Measurements from ENCODE around the gene TMEM97. TPM values are rescaled to one million over a fixed set of nuclear protein-coding genes. Genes with fewer than 3 reads are reported as not detected.

The TMEM97 gene
- total RNA-seq, 4 donors from 2014 or later = 4.5 to 9.2 (median 7.2) TPM

DNA sequence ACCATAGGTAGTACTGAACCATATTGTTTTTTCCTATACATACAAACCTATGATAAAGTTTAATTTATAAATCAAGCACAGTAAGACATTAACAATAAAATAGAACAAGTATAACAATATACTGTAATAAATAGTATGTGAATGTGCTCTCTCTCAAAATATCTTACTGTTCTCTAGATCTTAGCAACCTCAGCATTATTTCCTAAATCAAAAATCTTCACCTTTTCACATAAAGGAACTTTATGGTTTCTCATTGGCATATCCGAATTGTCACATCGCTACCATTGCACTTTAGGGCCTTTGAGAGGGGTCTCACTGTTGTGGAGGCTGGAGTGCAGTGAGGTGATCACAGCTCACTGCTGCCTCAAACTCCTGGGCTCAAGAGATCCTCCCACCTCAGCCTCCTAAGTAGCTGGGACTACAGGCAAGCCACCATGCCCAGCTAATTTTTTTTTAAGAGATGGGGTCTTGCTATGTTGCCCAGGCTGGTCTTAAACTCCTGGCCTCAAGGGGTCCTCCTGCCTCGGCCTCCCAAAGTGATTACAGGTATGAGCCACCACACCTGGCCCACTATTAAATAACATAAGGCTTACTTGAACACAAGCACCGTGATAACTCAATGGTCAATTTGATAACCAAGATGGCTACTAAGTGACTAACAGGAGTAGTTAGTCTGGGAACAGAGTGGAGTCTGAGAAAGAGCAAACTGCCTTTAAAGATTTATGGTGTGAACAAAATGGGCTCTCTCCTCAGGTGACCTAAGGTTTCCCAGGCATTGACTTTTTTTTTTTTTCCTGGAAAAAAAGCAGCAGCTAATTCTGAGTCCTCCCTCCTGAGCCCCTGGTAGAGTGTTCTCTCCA, 2.9 kb upstream of the TMEM97 start:
- 73 to 100% methylated on average over 3 of the region's 4 CpGs for whole genome bisulfite sequencing, 2 donors (ENCODE audit: low coverage in 1 of 2)
- no peak for ATAC-seq
- TF ChIP-seq POLR2AphosphoS5 (IDR thresholded peaks at IDR 0.05) = no peak

GRCh38 chr17:28317099-28317965, 1.7 kb upstream of the TMEM97 start:
- H3K4me3 ChIP-seq = no peak overlapping the region
- no peak for ATAC-seq
- WGBS, 2 donors (ENCODE audit: low coverage in 1 of 2) = 80 to 82% methylated on average over 5 to 16 of the region's 21 CpGs
- no peaks in the 10 kb centered on the region for H3K27me3 ChIP-seq
- H3K36me3 ChIP-seq = no peaks in the 10 kb centered on the region
- H3K27ac ChIP-seq = no peak overlapping the region
- TF ChIP-seq EP300 (IDR thresholded peaks at IDR 0.05) = no peak
- no peak for TF ChIP-seq POLR2A (IDR thresholded peaks at IDR 0.05)
- TF ChIP-seq POLR2AphosphoS5 (IDR thresholded peaks at IDR 0.05) = no peak
- no peak for TF ChIP-seq CTCF (IDR thresholded peaks at IDR 0.05)
- H3K4me1 ChIP-seq = peaks cover 0 to 24% (median 8%) of the 10 kb centered on the region in 3 donors
- H3K9me3 ChIP-seq = no peaks in the 10 kb centered on the region

More for the DNA sequence above, 2.9 kb upstream of the TMEM97 start:
- Histone ChIP-seq H3K27ac (no peak overlapping the region), H3K4me3 (no peak overlapping the region), H3K36me3 (no peaks in the 10 kb centered on the region), H3K27me3 (no peaks in the 10 kb centered on the region), H3K9me3 (no peaks in the 10 kb centered on the region), H3K4me1 (peaks cover 0 to 24% (median 8%) of the 10 kb centered on the region in 3 donors)

DNA sequence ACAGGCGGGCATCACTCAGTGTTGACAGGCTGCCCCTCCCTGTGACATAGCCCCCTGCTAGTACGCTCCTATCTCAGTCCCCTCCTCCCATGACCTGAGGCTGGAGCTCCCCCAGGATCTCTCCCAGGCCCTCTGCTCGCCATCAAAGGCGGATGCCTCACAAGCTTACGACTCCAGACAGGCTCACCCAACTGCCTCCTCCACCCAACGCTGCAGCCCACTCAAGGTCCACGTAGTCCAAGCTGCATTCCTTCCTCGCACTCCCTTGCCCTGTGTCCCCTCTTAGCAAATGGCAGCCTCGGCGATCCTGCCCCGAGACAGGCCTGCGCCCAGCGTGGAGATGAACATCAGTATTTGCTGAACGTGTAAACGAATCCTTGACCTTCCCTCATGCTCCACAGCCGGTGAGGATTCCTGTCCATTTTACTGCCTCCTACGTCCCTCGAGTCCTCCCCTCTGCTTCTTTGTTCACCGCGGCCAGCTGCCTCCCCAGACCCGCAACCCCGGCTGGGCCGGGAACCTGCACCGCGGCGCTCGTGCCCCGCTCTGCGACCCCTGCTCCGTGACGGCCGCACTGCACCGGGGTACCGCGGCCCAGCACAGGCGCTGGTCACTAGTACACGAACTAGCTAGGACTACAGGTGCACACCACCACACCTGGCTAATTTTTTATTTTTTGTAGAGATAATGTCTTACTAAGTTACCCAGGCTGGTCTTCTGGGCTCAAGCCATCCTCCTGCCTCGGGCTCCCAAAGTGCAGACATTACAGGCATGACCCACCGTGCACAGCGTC, 838 bp upstream of the TMEM97 start:
- H3K36me3 ChIP-seq = no peaks in the 10 kb centered on the region
- H3K27me3 ChIP-seq = no peaks in the 10 kb centered on the region
- 7 to 32% methylated on average over 11 to 14 of the region's 40 CpGs for WGBS, 2 donors (ENCODE audit: low coverage in 1 of 2)
- no peaks in the 10 kb centered on the region for H3K9me3 ChIP-seq
- H3K4me3 ChIP-seq = peak overlapping the region; percentile 36 to 64
- TF ChIP-seq POLR2A (IDR thresholded peaks at IDR 0.05) = no peak
- TF ChIP-seq POLR2AphosphoS5 (IDR thresholded peaks at IDR 0.05) = no peak
- TF ChIP-seq CTCF (IDR thresholded peaks at IDR 0.05) = no peak
- no peak for TF ChIP-seq EP300 (IDR thresholded peaks at IDR 0.05)
- ATAC-seq = no peak
- H3K4me1 ChIP-seq = peaks cover 0 to 24% (median 8%) of the 10 kb centered on the region in 3 donors
- H3K27ac ChIP-seq = peak overlapping the region in 3 of 4 donors; percentile 55 to 83 (median 76)

- Histone ChIP-seq H3K36me3 (no peaks in the 10 kb centered on the region), H3K9me3 (no peaks in the 10 kb centered on the region), H3K27ac (peak overlapping the region; percentile 11 to 83 (median 74)), H3K27me3 (no peaks in the 10 kb centered on the region), H3K4me1 (peaks cover 0 to 24% (median 8%) of the 10 kb centered on the region in 3 donors), H3K4me3 (peak overlapping the region; percentile 36 to 64)
- 4 to 6% methylated on average over 6 to 7 of the region's 7 CpGs for WGBS, 2 donors (ENCODE audit: low coverage in 1 of 2)
- ATAC-seq = no peak
- no peak for TF ChIP-seq EP300 (IDR thresholded peaks at IDR 0.05)
Observed at GRCh38 chr17:28319598-28319935, 567 bp downstream of the TMEM97 start.

DNA sequence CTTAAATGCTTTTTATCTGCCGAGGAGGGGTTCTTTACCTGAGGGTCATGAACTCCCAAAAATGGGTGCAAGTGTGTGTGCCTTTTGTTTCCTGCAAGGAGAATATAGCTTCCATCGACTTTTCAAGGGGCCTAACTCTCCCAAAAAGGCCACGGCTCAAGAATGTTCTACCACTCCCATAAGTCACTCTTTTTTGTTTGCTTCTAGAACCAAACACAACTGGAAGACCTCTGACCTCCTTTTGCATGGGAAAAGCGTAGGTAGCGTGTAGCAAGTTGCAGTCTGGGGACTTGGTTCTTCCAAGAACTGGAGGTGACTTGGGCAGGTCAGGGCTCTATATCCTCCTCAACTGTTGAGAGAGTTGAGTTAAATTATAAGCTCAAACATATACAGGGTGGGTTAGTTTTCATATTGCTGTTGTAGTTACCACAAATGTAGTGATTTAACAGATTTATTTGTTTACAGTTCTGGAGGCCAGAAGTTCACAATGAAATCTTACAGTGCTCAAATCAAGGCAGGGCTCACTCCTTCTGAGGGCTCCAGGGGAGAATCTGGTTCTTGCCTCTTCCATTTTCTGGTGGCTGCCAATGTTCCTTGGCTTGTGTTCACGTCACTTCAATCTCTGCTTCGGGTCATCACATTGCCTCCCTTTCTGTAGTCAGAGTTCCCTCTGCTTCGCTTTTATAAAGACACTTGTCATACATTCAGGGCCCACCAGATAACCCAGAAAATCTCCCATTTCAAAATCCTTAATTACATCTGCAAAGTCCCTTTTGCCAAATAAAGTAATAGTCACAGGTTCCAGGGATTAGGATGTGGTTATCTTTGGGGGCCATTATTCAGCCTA, 1.4 kb downstream of the TMEM97 start:
- H3K27ac ChIP-seq = no peak overlapping the region
- peaks cover 0 to 24% (median 8%) of the 10 kb centered on the region in 3 donors for H3K4me1 ChIP-seq
- 50 to 60% methylated on average over 6 of the region's 8 CpGs for WGBS, 2 donors (ENCODE audit: low coverage in 1 of 2)
- no peak overlapping the region for H3K4me3 ChIP-seq
- no peaks in the 10 kb centered on the region for H3K27me3 ChIP-seq
- no peaks in the 10 kb centered on the region for H3K9me3 ChIP-seq
- TF ChIP-seq EP300 (IDR thresholded peaks at IDR 0.05) = no peak
- no peak for TF ChIP-seq POLR2A (IDR thresholded peaks at IDR 0.05)
- TF ChIP-seq POLR2AphosphoS5 (IDR thresholded peaks at IDR 0.05) = no peak
- TF ChIP-seq CTCF (IDR thresholded peaks at IDR 0.05) = no peak
- H3K36me3 ChIP-seq = no peaks in the 10 kb centered on the region
- no peak for ATAC-seq
